ENCODE results near the gene RIMS1. TPM values are rescaled to one million over a fixed set of nuclear protein-coding genes. Genes with fewer than 3 reads are reported as not detected.

Gene RIMS1
- total RNA-seq, 4 donors from 2014 or later, result 0.17 to 0.89 (median 0.44) TPM

DNA sequence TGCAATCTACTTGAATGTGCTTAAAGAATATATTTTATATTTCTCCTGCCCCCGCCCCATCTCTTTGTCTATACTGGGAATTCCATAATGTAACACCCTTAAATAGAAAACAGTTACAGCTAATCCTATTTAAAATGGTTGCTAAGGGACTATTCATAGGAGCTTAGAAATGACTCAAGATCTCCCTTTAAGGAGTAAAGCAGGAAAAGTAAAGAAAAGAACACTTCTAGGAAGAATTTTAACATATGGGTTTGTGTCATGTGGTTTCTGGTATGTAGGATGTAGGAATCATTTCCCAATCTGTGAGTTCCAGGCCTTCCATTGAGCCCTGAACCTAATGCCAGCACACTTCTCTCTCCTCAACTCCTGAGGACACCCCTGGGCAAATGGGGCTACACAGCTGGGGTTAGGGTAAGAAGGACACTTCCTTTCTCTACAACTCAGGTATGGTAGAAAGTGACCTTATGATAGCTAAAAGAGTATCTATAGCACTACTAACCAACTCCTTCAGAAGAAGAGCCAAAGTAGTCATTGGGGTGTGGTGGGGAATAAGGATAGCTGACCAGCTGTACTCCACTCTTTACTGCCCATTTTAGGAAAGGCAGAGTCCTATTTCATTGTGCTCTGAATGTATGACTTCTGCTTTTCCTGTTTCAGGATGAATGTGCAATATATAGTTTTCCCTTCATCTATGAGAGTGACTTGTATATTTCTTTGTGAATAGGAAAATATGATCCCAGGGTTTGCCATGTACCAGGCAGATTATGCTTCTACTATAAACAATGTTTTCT lies 27.3 kb downstream of the RIMS1 start:
- Histone ChIP-seq H3K4me3 (replicated peaks in 1 of 3) (no peak overlapping the region), H3K9me3 (no peaks in the 10 kb centered on the region), H3K36me3 (no peaks in the 10 kb centered on the region), H3K4me1 (no peaks in the 10 kb centered on the region), H3K27ac (no peak overlapping the region), H3K27me3 (no peaks in the 10 kb centered on the region)
- WGBS, 2 donors, result 88 to 100% methylated on average over 1 of the region's 1 CpG
- TF ChIP-seq, protein P1, sequence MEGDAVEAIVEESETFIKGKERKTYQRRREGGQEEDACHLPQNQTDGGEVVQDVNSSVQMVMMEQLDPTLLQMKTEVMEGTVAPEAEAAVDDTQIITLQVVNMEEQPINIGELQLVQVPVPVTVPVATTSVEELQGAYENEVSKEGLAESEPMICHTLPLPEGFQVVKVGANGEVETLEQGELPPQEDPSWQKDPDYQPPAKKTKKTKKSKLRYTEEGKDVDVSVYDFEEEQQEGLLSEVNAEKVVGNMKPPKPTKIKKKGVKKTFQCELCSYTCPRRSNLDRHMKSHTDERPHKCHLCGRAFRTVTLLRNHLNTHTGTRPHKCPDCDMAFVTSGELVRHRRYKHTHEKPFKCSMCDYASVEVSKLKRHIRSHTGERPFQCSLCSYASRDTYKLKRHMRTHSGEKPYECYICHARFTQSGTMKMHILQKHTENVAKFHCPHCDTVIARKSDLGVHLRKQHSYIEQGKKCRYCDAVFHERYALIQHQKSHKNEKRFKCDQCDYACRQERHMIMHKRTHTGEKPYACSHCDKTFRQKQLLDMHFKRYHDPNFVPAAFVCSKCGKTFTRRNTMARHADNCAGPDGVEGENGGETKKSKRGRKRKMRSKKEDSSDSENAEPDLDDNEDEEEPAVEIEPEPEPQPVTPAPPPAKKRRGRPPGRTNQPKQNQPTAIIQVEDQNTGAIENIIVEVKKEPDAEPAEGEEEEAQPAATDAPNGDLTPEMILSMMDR (IDR thresholded peaks at IDR 0.05), result no peak
- TF ChIP-seq POLR2A (IDR thresholded peaks at IDR 0.05), result no peak
- intact Hi-C loops (cut with DNase I), result no loop called here
- no peak for DNase-seq

DNA sequence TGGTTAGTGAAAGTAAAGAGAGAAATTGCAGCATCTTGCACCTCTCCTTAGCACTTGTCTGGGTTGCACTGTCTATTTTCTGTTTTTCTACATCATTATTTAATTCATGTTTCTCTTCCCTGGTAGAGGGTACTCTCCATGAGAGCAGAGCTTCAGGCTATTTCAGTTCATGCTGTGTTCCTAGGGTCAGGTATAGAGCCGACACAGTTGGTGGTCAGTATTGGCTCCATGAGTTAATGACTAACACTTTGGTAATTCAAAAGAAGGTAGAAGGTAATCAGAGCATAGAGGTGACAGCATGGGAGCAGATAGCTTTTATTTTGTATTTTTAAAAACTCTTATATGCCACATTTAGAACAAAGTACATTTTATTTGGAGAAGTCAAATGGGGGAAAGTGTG lies 42.7 kb downstream of the RIMS1 start:
- H3K9me3 ChIP-seq, result no peaks in the 10 kb centered on the region
- TF ChIP-seq POLR2A (IDR thresholded peaks at IDR 0.05), result no peak
- TF ChIP-seq, protein P1 (IDR thresholded peaks at IDR 0.05), result no peak
- intact Hi-C loops (cut with DNase I), result no loop called here
- H3K4me3 ChIP-seq (replicated peaks in 1 of 3), result no peak overlapping the region
- H3K36me3 ChIP-seq, result no peaks in the 10 kb centered on the region
- no peak overlapping the region for H3K27ac ChIP-seq
- DNase-seq, result no peak
- no peaks in the 10 kb centered on the region for H3K4me1 ChIP-seq
- WGBS, 2 donors, result 82% methylated on average over 1 of the region's 1 CpG
- H3K27me3 ChIP-seq, result no peaks in the 10 kb centered on the region

DNA sequence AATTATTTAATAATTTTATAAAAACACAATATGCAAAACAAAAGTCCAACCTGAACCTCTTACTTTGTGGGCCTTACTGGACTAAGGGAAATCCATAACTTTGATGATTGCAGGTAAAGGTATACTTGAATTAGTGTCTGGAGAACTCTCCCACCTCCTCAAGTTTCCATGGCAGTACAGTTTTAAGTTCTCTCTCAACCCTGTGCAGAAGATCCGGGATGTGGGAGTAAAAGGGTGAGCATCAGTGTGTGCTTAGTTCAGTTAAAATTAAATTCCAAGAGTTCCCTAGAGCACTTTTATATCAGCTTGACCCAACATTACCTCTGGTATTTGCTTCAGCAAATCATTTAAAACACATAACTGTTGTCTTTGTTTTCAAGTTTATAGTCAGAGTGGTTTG lies 47.5 kb downstream of the RIMS1 start:
- H3K4me1 ChIP-seq, result no peaks in the 10 kb centered on the region
- TF ChIP-seq, protein P1 (IDR thresholded peaks at IDR 0.05), result no peak
- TF ChIP-seq POLR2A (IDR thresholded peaks at IDR 0.05), result no peak
- H3K27ac ChIP-seq, result no peak overlapping the region
- H3K36me3 ChIP-seq, result no peaks in the 10 kb centered on the region
- no peaks in the 10 kb centered on the region for H3K9me3 ChIP-seq
- WGBS, 2 donors, result 74 to 81% methylated on average over 1 of the region's 1 CpG
- intact Hi-C loops (cut with DNase I), result no loop called here
- no peak overlapping the region for H3K4me3 ChIP-seq (replicated peaks in 1 of 3)
- DNase-seq, result no peak
- H3K27me3 ChIP-seq, result no peaks in the 10 kb centered on the region

DNA sequence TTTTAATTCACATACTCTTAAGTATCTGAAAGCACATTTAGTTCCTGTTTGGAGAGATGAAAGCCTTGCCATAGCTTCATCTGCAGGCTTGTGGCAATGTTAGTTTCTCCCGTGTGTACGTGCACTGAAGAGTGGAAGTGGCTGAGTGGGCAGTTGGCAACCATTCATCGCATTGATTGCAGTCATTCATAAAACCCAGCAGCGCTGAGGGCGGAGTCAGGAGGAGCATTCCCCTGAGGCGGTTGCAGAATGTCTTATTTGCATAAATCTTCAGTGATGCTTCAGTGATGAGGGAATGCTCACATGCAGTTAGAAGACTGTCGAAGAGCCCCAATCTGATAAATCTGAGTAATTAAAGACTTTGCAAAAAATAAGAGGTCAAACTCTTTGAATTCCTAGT lies 79.1 kb downstream of the RIMS1 start:
- TF ChIP-seq POLR2A (IDR thresholded peaks at IDR 0.05), result no peak
- TF ChIP-seq, protein P1 (IDR thresholded peaks at IDR 0.05), result no peak
- intact Hi-C loops (cut with DNase I), result no loop called here

DNA sequence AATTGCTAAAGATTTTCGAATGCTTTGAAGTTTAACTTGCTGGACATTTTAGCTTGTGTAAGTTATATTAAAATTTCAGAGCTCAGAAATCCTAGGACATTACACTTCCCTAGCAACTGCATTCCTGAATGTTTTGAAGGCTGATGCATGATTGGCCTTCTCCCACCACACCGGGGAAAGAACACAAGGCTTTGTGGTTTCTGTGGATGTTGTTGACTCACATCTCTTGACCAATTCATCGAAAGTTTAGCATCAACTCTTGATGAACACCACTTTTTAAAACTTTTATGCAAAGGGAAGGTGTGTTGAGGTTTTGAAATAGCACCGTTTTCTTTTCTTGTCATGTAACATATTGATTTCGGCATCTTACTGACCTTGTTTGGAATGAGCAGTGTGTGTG lies 81.1 kb downstream of the RIMS1 start:
- Histone ChIP-seq H3K27ac (no peak overlapping the region), H3K4me1 (no peaks in the 10 kb centered on the region), H3K4me3 (replicated peaks in 1 of 3) (no peak overlapping the region), H3K27me3 (no peaks in the 10 kb centered on the region), H3K36me3 (no peaks in the 10 kb centered on the region), H3K9me3 (no peaks in the 10 kb centered on the region)
- WGBS, 2 donors, result 80 to 85% methylated on average over 5 of the region's 5 CpGs
- intact Hi-C loops (cut with DNase I), result no loop called here
- TF ChIP-seq, protein P1 (IDR thresholded peaks at IDR 0.05), result no peak
- TF ChIP-seq POLR2A (IDR thresholded peaks at IDR 0.05), result no peak
- DNase-seq, result no peak

More for the DNA sequence above, 79.1 kb downstream of the RIMS1 start:
- Histone ChIP-seq H3K27ac (no peak overlapping the region), H3K9me3 (no peaks in the 10 kb centered on the region), H3K4me1 (no peaks in the 10 kb centered on the region), H3K27me3 (no peaks in the 10 kb centered on the region), H3K4me3 (replicated peaks in 1 of 3) (no peak overlapping the region), H3K36me3 (no peaks in the 10 kb centered on the region)
- 58 to 72% methylated on average over 7 of the region's 7 CpGs for WGBS, 2 donors
- DNase-seq, result no peak
